HL-60 (cell line): Measurements from ENCODE around the gene KMT2E.

Experiments used
- GABPA ChIP-seq: IDR thresholded peaks from 2 replicates; pipeline ENCODE4 v1.6.1; 2012; ENCODE audit warnings: low read depth
- POLR2AphosphoS5 ChIP-seq: IDR thresholded peaks from 2 replicates; pipeline ENCODE4 v1.6.1; 2012; ENCODE audit warnings: low read depth
- SPI1 ChIP-seq: IDR thresholded peaks from 2 replicates; pipeline ENCODE4 v1.6.1; 2012; ENCODE audit warnings: low read depth, mild to moderate bottlenecking, borderline replicate concordance
- TF ChIP-seq, protein P1 (sequence below): IDR thresholded peaks from one replicate; pipeline ENCODE4 v1.5.1; 2011; ENCODE audit warnings: low read length, control low read depth, inconsistent platforms; ENCODE audit not compliant: insufficient read depth
- TF ChIP-seq, protein P2 (sequence below): IDR thresholded peaks from 2 replicates; pipeline ENCODE4 v1.6.1; 2012; ENCODE audit warnings: low read depth; ENCODE audit not compliant: insufficient replicate concordance

DNA sequence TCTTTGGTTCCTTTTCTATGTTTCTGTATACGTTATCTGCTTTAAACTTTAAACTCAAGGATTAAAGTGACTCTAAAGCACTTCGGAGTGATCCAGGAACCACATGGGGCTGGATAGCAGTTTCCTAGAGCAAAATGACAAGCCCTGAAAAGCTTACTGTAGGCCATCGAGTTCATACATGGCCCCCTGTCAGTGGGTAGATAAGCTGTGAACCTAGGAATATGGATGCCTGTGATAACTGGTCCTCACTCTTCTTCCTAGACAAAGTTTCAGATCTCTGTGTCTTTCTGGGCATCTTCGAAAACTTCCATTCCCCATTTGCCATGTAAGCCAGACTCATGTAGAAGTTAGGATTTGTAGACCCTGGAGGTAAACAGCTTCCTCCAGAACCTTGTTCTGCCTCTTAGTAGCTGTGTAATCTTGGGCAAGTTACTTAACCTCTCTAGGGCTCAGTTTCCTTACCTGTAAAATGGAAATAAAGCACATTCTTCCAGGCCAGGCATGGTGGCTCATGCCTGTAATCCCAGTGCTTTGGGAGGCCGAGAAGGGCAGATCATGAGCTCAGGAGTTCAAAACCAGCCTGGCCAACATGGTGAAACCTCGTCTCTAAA, 49.3 kb upstream of the KMT2E start:
- TF ChIP-seq, protein P1, sequence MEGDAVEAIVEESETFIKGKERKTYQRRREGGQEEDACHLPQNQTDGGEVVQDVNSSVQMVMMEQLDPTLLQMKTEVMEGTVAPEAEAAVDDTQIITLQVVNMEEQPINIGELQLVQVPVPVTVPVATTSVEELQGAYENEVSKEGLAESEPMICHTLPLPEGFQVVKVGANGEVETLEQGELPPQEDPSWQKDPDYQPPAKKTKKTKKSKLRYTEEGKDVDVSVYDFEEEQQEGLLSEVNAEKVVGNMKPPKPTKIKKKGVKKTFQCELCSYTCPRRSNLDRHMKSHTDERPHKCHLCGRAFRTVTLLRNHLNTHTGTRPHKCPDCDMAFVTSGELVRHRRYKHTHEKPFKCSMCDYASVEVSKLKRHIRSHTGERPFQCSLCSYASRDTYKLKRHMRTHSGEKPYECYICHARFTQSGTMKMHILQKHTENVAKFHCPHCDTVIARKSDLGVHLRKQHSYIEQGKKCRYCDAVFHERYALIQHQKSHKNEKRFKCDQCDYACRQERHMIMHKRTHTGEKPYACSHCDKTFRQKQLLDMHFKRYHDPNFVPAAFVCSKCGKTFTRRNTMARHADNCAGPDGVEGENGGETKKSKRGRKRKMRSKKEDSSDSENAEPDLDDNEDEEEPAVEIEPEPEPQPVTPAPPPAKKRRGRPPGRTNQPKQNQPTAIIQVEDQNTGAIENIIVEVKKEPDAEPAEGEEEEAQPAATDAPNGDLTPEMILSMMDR = no peak
- TF ChIP-seq POLR2AphosphoS5 = no peak
- TF ChIP-seq GABPA = no peak
- TF ChIP-seq SPI1 = no peak
- TF ChIP-seq, protein P2, sequence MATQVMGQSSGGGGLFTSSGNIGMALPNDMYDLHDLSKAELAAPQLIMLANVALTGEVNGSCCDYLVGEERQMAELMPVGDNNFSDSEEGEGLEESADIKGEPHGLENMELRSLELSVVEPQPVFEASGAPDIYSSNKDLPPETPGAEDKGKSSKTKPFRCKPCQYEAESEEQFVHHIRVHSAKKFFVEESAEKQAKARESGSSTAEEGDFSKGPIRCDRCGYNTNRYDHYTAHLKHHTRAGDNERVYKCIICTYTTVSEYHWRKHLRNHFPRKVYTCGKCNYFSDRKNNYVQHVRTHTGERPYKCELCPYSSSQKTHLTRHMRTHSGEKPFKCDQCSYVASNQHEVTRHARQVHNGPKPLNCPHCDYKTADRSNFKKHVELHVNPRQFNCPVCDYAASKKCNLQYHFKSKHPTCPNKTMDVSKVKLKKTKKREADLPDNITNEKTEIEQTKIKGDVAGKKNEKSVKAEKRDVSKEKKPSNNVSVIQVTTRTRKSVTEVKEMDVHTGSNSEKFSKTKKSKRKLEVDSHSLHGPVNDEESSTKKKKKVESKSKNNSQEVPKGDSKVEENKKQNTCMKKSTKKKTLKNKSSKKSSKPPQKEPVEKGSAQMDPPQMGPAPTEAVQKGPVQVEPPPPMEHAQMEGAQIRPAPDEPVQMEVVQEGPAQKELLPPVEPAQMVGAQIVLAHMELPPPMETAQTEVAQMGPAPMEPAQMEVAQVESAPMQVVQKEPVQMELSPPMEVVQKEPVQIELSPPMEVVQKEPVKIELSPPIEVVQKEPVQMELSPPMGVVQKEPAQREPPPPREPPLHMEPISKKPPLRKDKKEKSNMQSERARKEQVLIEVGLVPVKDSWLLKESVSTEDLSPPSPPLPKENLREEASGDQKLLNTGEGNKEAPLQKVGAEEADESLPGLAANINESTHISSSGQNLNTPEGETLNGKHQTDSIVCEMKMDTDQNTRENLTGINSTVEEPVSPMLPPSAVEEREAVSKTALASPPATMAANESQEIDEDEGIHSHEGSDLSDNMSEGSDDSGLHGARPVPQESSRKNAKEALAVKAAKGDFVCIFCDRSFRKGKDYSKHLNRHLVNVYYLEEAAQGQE = no peak
